NT2/D1 (cell line): ENCODE results near the gene PLCG2.

ENCODE experiments used
- SUZ12 ChIP-seq: IDR thresholded peaks from 2 replicates; pipeline ENCODE4 v1.6.1; 2011; ENCODE audit not compliant: insufficient read length, insufficient read depth; ENCODE audit errors: extremely low read depth
- YY1 ChIP-seq: IDR thresholded peaks from 2 replicates; pipeline ENCODE4 v1.6.1; 2011; ENCODE audit not compliant: insufficient read length, insufficient read depth
- ZNF274 ChIP-seq: IDR thresholded peaks from 2 replicates; pipeline ENCODE4 v1.6.1; 2011; ENCODE audit warnings: mild to moderate bottlenecking, low read depth, low read length

GRCh38 chr16:81798311-81799137 lies 19.4 kb downstream of the PLCG2 start:
- TF ChIP-seq ZNF274, result no peak
- TF ChIP-seq SUZ12, result no peak
- TF ChIP-seq YY1, result no peak
